Cardiac fibroblast (primary cell): ENCODE results near the gene GDPD2.

Experiments used
- DNase-seq, 2 donors: peaks; one replicate each; pipeline versions ENCODE4 v3.0.0 to v3.0.0-alpha.2; 2010; ENCODE audit warnings: low read depth in 2 of 2
- H3K4me3 ChIP-seq, 2 donors: replicated peaks in 1 of 2; 1 replicate in 1 of 2; 2 replicates in 1 of 2; pipeline ENCODE4 v1.5.1; 2011; ENCODE audit warnings: low read depth in 2 of 2, low read length in 2 of 2, mild to moderate bottlenecking in 2 of 2, moderate library complexity in 1 of 2
- TF ChIP-seq, protein P1 (sequence below): IDR thresholded peaks from one replicate; pipeline ENCODE4 v1.5.1; 2011; ENCODE audit warnings: low read depth, mild to moderate bottlenecking, low read length, inconsistent platforms

GDPD2 gene

DNA sequence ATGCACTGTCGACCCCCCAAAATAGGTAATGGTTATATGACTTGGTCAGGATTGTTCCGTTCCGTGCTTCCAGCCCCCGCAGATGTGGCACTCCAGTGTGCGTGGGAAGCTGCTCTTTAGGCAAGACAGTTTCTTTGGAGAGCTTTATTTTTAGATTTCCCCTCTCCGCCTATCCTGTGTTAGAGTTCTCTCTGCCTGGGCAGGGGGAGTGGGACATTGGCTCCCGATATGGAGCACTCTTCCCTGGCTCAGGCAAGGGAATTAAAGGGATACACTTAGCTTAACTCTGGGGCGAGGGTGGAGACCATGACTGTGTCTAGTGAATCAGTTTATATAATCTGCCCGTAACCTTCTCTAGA, 57.5 kb downstream of the GDPD2 start:
- peak in 1 of 2 donors; percentile 30 for DNase-seq
- TF ChIP-seq, protein P1, sequence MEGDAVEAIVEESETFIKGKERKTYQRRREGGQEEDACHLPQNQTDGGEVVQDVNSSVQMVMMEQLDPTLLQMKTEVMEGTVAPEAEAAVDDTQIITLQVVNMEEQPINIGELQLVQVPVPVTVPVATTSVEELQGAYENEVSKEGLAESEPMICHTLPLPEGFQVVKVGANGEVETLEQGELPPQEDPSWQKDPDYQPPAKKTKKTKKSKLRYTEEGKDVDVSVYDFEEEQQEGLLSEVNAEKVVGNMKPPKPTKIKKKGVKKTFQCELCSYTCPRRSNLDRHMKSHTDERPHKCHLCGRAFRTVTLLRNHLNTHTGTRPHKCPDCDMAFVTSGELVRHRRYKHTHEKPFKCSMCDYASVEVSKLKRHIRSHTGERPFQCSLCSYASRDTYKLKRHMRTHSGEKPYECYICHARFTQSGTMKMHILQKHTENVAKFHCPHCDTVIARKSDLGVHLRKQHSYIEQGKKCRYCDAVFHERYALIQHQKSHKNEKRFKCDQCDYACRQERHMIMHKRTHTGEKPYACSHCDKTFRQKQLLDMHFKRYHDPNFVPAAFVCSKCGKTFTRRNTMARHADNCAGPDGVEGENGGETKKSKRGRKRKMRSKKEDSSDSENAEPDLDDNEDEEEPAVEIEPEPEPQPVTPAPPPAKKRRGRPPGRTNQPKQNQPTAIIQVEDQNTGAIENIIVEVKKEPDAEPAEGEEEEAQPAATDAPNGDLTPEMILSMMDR: no peak

DNA sequence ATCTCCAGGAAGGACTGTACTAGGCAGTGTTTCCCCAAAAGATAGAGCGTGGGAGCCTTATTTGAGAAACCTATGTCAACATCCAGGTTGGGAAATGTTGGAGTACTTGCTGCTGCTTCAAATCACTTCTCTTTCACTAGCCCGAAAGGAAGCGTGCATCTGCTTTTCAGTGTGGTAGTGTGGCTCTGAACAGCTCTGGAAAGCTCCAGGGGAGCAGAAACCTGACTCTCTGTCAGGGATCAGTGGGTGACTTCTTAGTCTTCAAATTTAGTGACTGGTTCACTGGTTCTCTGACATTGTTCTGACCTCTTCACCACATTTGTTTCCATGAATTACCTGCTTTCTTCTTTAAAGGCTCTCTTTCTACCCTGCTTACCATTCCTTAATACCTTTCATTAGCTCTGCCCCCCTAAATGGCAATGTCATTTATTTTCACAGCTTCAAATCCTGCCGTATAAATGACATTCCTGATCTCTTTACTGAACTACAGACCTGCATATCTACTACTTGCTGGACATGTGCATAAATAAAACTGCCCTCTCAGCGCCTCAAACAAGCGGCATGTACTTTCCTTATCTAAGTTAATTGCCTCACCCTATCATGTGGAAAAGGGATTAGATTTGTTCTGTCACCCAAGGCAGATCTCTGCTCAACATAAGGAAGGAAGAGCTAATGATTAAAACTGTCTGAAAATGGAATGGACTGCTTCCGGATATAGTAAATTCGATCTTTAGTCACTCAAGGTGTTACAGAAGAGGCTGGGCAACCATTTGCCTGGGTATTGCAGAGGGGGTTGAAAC, 58.6 kb downstream of the GDPD2 start:
- peak; percentile 18 to 30 for DNase-seq
- TF ChIP-seq, protein P1: no peak
- H3K4me3 ChIP-seq: no peak overlapping the region

More for the DNA sequence above, 57.5 kb downstream of the GDPD2 start:
- H3K4me3 ChIP-seq: no peak overlapping the region

DNA sequence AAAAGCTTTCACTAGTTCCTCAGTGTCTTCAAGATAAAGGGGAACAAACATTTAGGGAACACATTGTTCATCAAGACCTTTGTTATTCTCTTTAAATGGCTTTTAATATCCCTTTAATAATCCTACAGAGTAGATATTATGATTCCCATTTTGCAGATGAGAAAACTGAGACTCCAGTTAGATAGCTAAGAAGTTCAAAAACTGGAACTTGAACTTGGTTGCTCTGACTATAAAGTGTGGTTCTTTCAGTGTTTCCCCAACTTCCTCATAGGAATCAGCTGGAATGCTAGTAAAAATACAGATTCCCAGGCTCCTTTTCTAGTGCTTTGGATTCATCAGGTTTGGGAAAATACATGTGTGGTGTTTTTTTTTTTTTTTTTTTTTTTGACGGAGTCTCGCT, 59.2 kb downstream of the GDPD2 start:
- no peak for DNase-seq
- TF ChIP-seq, protein P1: no peak
- H3K4me3 ChIP-seq: no peak overlapping the region
